Raji (cell line): Measurements from ENCODE around the gene KLHL8.

Experiments
- POLR2A ChIP-seq: IDR thresholded peaks from 2 replicates; pipeline ENCODE4 v1.6.1; 2011; ENCODE audit warnings: low read depth, low read length, control low read depth; ENCODE audit not compliant: insufficient read depth

The KLHL8 gene

DNA sequence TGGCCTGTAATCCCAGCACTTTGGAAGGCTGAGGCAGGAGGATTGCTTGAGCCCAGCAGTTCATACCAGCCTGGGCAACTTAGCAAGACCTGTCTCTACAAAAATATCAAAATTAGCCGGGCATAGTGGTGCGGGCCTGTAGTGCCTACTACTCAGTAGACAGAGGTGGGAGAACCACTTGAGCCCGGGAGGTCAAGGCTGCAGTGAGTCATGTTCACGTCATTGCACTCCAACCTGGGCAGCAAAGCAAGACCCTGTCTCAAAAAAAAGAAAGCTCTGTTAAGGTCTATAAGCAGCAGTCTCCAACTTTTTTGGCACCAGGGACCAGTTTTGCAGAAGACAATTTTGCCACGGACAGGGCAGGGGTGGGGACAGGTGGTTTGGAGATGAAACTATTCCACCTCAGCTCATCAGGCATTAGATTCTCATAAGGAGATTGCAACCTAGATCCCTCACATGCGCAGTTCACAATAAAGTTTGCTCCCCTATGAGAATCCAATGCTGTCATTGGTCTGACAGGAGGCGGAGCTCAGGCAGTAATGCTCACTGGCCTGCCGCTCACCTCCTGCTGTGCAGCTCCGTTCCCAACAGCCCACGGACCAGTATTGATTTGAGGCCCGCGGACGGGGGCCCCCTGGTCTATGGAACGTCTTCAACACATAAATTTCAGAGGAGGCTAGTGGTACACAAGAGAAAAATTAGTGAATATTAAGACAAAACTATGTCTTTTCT is 67.9 kb downstream of the KLHL8 start:
- TF ChIP-seq POLR2A = no peak

- no peak for TF ChIP-seq POLR2A
These were observed 68.7 kb downstream of the KLHL8 start for GRCh38 chr4:87151730-87152129.

GRCh38 chr4:87150498-87151261 is 69.7 kb downstream of the KLHL8 start:
- TF ChIP-seq POLR2A = no peak

GRCh38 chr4:87147116-87147515 is 73.3 kb downstream of the KLHL8 start:
- no peak for TF ChIP-seq POLR2A

DNA sequence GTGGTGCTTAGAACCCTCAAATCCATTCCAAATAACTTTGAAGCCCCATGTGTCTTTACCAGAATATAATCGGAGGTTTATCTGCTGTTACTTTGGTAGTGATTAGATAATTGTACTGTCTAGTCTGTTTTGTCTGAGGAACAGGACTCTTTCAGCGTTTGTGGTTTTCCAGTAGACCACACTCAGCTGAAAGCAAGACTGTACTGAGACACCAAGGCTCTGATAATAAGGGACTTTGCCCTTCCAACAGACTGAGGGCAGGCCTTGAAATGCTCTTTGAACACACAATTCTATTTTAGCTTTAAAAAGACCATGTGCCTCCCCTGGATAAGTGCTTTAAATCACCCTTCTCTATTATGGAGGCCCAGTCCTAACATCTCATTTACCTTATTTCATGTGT is 76.1 kb downstream of the KLHL8 start:
- TF ChIP-seq POLR2A = no peak

GRCh38 chr4:87141428-87141827 is 79.0 kb downstream of the KLHL8 start:
- TF ChIP-seq POLR2A = no peak

DNA sequence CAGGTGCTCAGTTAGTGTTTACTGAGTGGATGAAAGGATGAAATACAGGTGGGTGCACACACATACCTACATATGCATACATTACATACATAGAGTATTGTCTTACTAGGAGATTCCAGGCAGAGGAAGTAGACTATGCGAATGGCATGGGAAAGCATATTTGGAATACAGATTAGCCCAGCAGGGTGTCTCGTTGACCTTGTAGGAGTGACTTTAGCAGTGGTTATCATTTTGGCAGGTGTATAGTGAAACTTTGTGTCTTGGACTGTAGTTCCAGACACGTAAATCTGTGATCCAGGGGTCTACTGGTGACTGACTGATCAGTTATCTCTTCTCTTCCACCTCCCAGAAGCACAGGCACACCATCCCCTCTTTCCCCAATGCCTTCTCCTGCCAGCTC is 86.3 kb downstream of the KLHL8 start:
- no peak for TF ChIP-seq POLR2A

DNA sequence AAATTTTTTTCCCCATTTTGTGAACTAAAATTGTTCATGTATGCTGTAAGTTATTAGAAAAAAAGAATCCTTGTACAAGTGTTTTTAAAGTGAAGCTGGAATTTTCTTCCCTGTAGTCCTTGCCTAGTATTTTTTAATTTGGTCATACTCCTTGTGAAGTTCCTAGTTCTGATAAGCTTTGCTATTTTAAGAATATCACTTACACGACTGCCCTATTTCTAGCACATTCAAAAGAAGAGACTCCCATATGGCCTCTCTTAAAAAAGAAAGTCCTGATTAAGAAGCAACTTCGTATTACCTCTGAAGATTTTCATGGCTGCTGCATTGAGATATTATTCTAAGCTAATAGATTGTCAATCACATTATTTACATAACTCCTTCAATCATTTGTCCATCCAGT is 87.2 kb downstream of the KLHL8 start:
- TF ChIP-seq POLR2A = no peak

DNA sequence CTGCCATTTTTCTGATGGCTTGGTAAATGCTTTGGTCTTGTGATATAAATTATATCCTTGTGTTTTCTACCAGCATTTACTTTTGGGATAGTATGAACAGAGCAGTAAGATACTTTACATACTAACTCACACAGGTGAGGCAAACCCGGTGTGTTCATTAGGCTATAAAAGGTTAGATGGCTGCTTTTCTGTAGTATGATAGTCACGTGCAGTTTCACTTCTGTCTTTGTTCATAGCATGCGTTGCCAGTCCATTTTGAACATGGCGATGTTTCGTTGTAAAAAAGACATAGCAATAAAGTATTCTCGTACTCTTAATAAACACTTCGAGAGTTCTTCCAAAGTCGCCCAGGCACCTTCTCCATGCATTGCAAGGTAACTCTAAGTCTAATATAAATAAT is 88.4 kb downstream of the KLHL8 start:
- no peak for TF ChIP-seq POLR2A

GRCh38 chr4:87130985-87131703 is 89.3 kb downstream of the KLHL8 start:
- no peak for TF ChIP-seq POLR2A

GRCh38 chr4:87129681-87130080 is 90.7 kb downstream of the KLHL8 start:
- TF ChIP-seq POLR2A = no peak

GRCh38 chr4:87128006-87128705 is 92.3 kb downstream of the KLHL8 start:
- no peak for TF ChIP-seq POLR2A

DNA sequence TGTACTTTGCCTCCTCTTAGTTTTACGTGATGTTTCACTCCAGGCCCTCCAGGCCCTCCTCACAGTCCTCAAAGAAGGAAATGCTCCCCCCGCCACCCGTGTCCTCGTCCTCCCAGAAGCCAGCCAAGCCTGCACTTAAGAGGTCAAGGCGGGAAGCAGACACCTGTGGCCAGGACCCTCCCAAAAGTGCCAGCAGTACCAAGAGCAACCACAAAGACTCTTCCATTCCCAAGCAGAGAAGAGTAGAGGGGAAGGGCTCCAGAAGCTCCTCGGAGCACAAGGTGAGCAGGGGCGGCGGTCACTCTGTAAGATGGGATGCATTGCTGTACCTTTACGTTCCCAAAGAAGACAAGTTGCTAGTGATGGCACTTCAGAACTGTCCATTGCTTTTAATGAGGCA is 94.4 kb downstream of the KLHL8 start:
- no peak for TF ChIP-seq POLR2A

GRCh38 chr4:87122252-87122651 is 98.2 kb downstream of the KLHL8 start:
- TF ChIP-seq POLR2A = no peak

DNA sequence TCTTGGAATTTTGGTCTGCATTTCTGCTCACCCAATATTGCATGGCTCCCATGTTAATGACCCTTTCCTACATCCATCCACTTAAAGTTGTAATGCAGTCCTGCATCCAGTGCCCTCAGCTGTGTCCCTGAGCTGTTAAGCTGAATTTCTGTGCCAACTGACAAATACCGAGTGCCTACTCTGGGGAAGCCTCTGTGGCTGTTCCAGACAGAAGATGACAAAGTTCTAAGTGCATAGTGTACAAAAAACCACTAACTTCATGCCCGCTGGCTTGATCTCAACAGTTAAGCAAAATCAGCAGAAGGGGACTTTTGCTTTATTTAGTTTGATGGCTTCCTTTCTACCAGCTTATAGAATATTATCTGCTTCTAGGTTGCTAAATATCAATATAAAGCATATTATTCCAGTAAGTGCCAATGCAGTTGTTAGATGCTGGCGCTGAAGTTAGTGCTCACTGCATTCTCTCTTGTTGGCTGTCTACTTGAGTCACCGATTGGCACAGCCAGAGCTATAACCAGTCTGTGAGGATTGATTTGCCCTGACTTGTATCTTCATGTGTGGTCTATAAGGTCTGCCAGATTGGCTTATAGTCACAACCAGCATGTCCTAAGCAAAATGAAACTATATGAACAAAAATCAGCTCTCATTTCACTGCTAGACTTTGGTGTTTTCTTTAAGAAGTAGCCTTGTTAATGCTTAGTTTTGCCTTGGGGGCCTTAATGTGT is 98.9 kb downstream of the KLHL8 start:
- no peak for TF ChIP-seq POLR2A
